ENCODE results near the gene TM7SF2.
"Not testable (repeated sequence)": the region's sequence is repeated elsewhere in the genome, so short reads cannot be mapped to it uniquely, and the experiment has no call there.

Gene TM7SF2

DNA sequence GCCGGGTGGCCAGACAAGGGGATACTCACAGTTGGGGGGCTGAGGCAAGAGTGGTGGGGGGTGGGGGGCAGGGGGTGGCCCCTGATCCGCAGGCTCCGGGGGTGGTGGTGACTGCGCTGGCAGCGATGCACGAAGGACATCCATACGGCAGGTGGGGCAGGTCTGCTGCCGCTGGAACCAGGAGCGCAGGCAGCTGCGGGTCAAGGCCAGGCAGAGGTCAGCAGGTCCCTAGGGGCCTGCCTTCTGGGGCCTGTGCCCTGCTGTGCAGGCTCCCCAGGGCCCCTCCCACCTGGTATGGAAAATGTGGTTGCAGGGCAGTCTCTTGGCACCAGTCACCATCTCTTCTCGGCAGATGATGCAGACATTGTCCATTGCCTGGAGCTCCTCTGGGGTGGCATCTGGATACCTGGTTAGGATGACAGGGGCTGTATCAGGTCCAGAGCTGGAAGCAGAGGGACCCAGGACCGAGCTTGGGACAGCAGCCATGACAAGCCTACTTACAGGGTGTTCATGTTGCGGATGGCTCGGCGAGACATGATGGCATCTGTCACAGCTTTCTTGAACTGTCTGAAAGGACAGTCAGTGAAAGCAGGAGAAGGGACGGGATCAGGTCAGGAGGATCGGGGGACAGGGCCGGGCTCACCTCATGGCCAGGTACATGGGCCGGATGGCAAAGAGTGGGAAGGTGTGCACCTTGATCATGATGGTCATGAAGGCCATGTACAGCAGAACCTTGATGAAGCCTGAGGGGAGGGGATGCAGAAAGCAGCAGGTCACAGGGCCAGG is 19.2 kb downstream of the TM7SF2 start:
- no peak for DNase-seq (ENCODE audit: low spot score)

DNA sequence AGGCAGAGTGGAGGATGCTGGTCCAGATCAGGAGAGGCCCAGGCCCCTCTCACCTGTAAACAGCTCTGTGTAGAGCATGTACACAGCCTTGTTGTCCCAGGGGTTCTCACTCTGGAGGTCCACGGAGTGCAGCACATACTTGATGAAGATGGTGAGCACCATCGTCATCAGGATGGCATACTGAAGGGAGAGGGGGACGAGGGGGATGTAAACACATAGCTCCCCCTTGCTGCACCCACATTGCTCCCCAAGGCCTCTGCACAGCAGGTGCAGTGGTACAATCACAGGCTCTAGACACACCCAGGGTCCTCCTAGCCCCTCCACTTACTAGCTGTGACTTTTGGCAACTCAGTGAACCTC is 19.7 kb downstream of the TM7SF2 start:
- DNase-seq (ENCODE audit: low spot score) = no peak

- DNase-seq (ENCODE audit: low spot score) = no peak
Measured at GRCh38 chr11:65131895-65132237, 20.2 kb downstream of the TM7SF2 start.

DNA sequence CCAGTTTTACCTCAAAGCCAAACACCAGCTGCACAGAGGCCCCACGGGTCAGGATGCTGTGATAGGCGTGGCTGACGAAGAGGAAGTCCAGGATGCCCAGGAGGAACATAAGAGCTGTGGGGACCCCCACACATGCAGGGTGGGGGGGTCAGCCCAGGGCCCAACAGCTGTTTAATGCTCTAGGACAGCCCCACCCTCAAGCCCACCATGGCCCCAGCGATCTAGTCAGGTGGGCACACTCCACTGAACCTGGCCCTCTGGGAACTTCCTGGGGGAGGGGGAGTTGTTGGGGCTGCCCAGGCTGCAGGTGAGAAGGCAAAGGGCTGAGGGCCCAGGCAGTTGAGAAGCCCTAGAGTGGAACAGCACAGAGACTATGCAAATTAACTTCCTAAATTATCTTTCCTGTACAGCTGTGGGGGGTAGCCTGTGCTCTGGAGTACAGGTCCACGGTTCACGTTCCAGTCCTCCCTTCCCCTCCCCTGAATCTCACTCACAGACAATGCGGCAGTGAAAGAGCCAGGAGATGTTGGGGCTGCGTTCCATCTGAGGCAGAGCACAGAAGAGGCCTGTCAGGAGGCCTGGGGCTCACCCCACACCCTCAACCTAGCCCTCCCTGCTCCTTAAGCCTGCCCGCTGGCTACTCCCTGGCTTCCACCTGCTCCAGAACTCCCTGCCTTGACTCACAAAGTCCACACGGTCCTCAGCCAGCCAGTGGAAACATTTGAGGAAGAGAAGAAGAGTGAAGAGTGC is 20.7 kb downstream of the TM7SF2 start:
- no peak for DNase-seq (ENCODE audit: low spot score)

DNA sequence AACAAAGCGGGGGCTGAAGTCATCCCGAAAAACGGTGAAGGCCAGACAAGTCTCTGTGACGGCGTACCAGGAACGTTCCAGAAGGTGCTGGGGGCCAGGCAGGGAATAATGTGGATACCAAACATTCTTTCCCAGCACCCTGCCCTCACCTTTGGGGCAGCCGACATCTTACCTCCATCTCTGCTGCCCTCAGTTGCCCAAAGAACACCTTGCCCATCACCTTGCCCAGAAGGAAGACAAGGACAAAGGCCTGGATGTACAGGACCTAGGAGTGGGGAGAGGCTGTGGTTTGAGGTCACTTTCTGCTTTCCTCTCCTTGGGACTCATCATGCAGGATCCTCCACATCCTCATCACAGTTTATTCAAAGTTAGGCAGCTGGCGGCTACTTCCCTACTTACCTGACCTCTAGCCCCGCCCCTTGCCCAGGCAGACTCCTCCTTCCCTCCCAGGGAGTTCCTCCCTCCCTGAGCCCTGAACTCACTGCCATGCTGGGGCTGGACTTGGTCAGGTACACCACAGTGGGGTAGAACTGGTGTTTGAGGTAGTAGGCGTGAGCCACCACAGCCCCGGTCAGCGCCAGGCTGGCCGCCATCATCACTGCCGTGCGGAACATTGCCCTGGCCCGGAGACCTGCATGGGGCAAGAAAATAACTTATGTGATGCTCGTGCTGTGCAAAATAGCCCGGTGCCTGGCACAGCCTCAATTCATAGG is 21.5 kb downstream of the TM7SF2 start:
- peak; percentile 77 for DNase-seq (ENCODE audit: low spot score)

DNA sequence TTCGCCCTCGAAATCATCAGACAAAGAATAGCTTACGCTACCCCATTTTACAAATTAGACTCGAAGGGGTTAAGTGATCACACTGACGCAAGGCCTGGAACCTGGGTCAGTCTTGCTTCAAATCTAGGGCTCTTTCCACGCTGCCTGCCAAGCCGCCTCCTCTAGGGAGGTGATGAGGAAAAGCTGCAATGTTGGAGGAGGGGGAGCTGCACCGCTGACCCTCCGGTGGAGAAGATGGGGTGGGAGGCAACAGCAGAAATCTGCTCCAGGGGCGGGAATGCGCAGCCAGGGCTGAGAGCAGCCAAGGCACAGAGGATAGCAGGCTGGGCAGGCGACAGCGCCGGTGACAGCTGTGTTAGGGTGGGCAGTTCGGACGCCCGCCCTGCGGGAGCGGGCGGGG is 22.1 kb downstream of the TM7SF2 start:
- peak; percentile 32 for DNase-seq (ENCODE audit: low spot score)

GRCh38 chr11:65134240-65134951 is 22.7 kb downstream of the TM7SF2 start, which contains the start of gene SYVN1:
Gene SYVN1 (minus strand): TSS chr11:65134519. CDS start chr11:65133601, 918 bp downstream.
- DNase-seq (ENCODE audit: low spot score) = peak; percentile 93

DNA sequence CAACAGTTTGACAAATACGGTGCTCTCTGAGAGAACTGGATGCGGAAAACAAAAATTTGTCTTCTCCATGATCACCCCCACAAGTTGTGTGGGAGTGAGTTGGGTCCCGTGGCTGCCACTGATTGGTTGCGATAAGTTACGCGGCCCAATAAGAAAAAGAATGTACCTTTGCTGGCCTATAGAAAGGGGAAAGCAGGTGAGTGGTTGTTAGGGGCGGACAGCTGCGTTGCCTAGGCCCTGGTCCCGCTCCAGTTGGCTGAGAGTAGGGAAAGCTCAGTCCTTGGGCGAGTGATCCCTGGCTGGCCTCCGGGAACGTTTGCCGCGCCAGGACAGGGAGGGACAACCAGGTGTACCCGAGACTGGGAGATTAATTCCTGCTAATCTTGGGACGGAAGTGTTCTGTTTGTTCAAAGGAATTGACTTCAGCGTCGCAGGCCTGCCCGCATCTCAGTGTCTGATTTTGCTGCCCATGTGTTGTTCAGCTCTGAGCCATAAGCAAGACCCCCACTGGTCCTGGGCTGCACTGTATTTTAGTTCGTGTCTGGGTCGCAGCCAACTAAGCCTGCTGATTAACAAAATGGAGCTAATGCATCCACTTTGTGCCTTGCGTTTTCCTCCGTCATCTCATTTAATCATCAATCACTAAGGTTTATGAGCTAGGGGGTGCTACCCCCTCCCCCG is 23.4 kb downstream of the TM7SF2 start:
- peak; percentile 95 for DNase-seq (ENCODE audit: low spot score)

- DNase-seq (ENCODE audit: low spot score) = no peak
Measured at GRCh38 chr11:65135633-65136145, 24.0 kb downstream of the TM7SF2 start.

GRCh38 chr11:65136515-65137096 is 24.9 kb downstream of the TM7SF2 start:
- DNase-seq (ENCODE audit: low spot score) = no peak

DNA sequence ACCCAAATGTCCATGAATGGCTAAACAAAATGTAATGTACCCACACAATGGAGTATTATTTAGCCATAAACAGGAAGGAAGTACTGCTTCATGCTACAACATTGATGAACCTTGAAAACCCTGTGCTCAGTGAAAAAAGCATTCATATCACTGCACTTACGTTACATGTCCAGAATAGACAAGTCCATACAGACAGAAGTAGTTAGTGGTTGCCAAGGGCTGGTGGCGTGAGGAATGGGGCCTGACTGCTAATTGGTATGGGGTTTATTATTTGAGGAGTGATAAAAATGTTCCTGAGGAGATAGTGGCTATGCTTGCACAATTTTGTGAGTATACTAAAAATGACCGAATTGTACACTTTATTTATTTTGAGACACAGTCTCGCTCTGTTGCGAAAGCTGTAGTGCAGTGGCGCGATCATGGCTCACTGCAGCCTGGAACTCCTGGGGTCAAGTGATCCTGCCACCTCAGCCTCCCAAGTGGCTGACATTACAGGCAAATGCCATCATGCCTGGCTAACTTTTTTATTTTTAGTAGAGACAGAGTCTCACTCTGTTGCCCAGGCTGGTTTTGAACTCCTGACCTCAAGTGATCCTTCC is 30.3 kb downstream of the TM7SF2 start:
- no peak for DNase-seq (ENCODE audit: low spot score)

DNA sequence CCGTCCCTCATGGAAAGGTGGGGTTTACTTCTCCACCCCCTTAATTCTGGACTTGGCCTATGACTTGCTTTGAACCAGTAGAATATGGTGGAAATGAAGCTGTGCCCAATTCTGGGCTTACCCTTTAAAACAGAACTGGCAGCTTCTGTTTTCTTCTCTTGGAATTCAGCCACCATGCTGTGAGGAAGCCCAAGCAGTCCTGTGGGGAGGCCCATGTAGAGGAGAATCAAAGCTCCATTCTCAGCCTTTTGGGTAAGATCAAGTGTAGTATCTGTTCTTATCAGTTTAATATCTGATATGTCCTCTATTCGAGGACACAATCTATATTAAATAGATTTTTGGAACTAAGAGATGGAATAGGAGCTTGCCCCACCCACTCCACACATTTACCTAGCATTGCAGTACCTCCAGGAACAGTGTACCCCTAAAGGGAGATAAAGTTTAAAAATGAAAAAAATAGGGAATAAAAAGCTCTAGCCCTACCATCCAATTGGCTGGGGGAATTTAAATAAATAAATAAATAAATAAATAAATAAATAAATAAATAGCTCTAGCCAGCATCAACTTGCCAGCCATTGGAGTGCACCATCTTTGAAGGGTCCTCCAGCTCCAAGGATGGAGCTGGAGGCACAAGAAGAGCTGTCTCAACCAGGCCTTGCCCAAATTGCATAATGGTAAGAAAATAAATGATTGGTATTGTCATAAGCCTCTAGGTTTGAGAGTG is 35.8 kb downstream of the TM7SF2 start:
- DNase-seq (ENCODE audit: low spot score) = no peak

- no peak for DNase-seq (ENCODE audit: low spot score)
Measured at GRCh38 chr11:65148657-65149056, 37.0 kb downstream of the TM7SF2 start.

GRCh38 chr11:65150131-65150508 is 38.4 kb downstream of the TM7SF2 start:
- DNase-seq (ENCODE audit: low spot score) = not testable (repeated sequence)

DNA sequence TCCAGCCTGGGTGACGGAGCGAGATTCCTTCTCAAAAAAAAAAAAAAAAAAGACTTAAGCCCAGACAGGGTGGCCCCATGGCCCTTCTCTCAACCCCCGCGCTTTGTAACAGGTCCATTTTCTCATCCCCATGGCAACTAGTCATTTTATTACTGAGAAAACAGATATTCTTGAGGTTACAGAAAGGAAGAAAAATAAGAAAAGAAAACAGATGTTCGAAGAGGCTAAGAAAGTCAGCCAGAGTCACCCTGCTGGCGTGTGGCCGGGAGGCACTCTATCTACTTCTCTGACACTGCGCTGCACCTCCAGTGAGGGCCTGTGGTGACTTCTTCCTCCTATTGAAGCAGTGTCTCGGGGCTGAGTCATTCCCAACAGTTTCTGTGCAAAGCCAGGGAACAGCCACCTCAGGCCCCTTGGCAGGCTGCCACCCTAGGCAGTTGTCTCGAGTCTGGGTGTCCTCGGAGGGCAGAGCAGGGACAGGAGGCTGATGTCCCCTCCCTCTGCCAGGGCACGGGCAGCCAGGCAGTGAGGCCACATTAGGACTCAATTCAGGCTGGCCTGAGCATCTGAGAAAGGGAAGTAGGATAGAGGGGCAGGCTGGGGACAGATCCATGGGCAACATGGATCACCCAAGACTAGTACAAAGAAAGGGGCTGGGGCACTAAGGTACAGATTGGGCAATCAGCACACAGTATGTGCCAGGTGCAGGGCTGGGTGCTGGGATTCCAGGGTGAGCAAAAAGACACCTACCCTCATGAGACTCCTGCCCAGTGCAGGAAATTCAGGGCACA is 39.0 kb downstream of the TM7SF2 start:
- DNase-seq (ENCODE audit: low spot score) = peak; percentile 95

- no peak for DNase-seq (ENCODE audit: low spot score)
Measured at GRCh38 chr11:65151331-65151899, 39.7 kb downstream of the TM7SF2 start.

- DNase-seq (ENCODE audit: low spot score) = no peak
Measured at GRCh38 chr11:65152122-65152521, 40.5 kb downstream of the TM7SF2 start.

DNA sequence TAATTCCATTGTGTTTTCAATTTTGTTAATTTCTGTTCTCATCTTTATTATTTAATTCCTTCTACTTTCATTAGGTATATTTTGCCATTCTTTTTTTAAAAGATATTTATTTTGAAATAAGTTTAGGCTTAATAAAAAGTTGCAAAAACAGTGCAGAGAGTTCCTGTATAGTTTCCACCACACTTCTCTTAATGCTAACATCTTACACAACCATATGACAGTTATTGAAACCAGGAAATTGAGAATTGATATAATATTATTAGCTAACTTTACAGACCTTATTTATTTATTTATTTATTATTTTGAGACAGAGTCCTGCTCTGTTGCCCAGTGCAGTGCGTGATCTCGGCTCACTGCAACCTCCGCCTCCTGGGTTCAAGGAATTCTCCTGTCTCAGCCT is 44.6 kb downstream of the TM7SF2 start:
- no peak for DNase-seq (ENCODE audit: low spot score)

DNA sequence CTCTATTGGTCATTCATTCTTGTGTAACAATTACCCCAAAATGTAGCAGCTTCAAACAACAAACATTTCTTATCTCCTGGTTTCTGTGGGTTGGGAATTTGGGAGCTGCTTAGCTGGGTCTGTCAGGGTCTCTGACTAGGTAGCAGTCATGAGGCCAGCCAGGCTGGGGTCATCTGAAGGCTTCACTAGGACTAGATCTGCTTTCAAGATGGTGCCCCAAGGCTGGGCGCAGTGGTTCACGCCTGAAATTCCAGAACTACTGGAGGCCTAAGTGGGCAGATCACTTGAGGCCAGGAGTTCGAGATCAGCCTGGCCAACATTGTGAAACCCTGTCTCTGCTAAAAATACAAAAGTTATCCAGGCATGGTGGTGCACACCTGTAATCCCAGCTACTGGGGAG is 45.3 kb downstream of the TM7SF2 start:
- no peak for DNase-seq (ENCODE audit: low spot score)

Data from hematopoietic multipotent progenitor cell treated with erythropoietin and hydrocortisone succinate and interleukin-3 and kit ligand, for 17 days (in vitro differentiated cells).